Stimulated activated CD4-positive, alpha-beta T cell treated with anti-CD3 and anti-CD28 coated beads, Interleukin-12 subunit alpha, Interleukin-12 subunit beta, amount 100 ng/mL, for 48 hours (primary cell): Measurements from ENCODE around the gene PRDM4.

Experiments
- DNase-seq, 3 donors: peaks; one replicate each; pipeline ENCODE4 v3.0.0-alpha.2; 2020; ENCODE audit warnings: low read depth in 2 of 3, low spot score in 1 of 3

PRDM4 gene

GRCh38 chr12:107760809-107761501, at the start of gene PRDM4:
Gene PRDM4, minus strand, starts transcription at chr12:107761137. Its CDS starts 622 bp downstream, at chr12:107760515.
- DNase-seq: peak; percentile 75 to 88 (median 80)

GRCh38 chr12:107807471-107808150, 46.7 kb upstream of the PRDM4 start:
- DNase-seq: no peak

- DNase-seq: no peak
Measured at GRCh38 chr12:107805488-107806180, 44.7 kb upstream of the PRDM4 start.

GRCh38 chr12:107803092-107803491, 42.2 kb upstream of the PRDM4 start:
- no peak for DNase-seq

GRCh38 chr12:107801150-107801549, 40.2 kb upstream of the PRDM4 start:
- DNase-seq: no peak

- no peak for DNase-seq
Measured at GRCh38 chr12:107798580-107798979, 37.6 kb upstream of the PRDM4 start.

GRCh38 chr12:107794451-107794850, 33.5 kb upstream of the PRDM4 start:
- no peak for DNase-seq

GRCh38 chr12:107791465-107792089, 30.6 kb upstream of the PRDM4 start:
- no peak for DNase-seq

- DNase-seq: no peak
Measured at GRCh38 chr12:107788690-107789458, 27.9 kb upstream of the PRDM4 start.

GRCh38 chr12:107788281-107788680, 27.3 kb upstream of the PRDM4 start:
- no peak for DNase-seq

- DNase-seq: no peak
Measured at GRCh38 chr12:107783406-107784376, 22.8 kb upstream of the PRDM4 start.

- DNase-seq: no peak
Measured at GRCh38 chr12:107782067-107782466, 21.1 kb upstream of the PRDM4 start.

- no peak for DNase-seq
Measured at GRCh38 chr12:107780298-107780697, 19.4 kb upstream of the PRDM4 start.

GRCh38 chr12:107779077-107779831, 18.3 kb upstream of the PRDM4 start:
- DNase-seq: no peak

GRCh38 chr12:107778383-107779025, 17.6 kb upstream of the PRDM4 start:
- no peak for DNase-seq

- DNase-seq: no peak
Measured at GRCh38 chr12:107776171-107776570, 15.2 kb upstream of the PRDM4 start.

- DNase-seq: no peak
Measured at GRCh38 chr12:107775093-107775721, 14.3 kb upstream of the PRDM4 start.
